ENCODE data around the gene COG5.

Gene COG5

DNA sequence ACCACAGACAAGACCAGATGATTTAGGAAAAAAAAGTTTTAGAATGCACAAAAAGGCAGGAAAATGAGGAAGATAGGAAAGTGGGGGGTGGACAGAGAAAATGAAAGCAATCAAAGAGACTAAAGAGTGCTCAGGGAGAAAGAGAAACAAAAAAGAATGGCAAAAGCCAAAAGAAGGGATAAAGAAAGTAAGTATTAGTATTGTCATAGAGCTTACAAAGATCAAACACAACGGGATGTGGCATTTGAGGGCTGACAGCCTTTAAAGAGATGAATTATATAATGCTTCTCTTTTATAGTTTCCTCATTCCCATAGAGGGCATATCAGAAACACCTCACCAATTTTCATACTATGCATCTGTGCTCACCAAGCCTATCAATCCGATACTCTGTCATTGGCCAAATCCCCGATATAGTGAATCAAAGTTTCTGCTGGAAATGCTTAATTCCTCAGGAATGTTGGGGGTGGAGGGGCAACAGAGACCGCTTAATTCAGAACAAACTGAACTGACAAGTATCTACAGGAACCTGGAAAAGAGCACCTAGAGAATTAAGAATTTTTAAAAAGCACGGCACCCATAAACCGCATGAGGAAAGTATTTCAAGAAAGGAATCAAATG lies 2.7 kb downstream of the COG5 start:
- Histone ChIP-seq H3K27ac (replicated peaks) (peak overlapping the region; percentile 25), H3K4me3 (replicated peaks; ENCODE audit: insufficient read depth, low read length) (peak overlapping the region; percentile 9; the same call in 1 of the 2 replicates), H3K27me3 (ENCODE audit: insufficient read depth, poor library complexity, severe bottlenecking) (no peaks in the 10 kb centered on the region)
- peak in 1 of 2 experiments; percentile 16 for DNase-seq (ENCODE audit: low read depth in 1 of 2, low spot score in 1 of 2)
- TF ChIP-seq GABPA (IDR thresholded peaks at IDR 0.05; ENCODE audit: low read depth) (no peak), POLR2AphosphoS5 (IDR thresholded peaks at IDR 0.05; ENCODE audit: low read depth) (no peak), SPI1 (IDR thresholded peaks at IDR 0.05; ENCODE audit: borderline replicate concordance, low read depth) (no peak)
- TF ChIP-seq, protein P1, sequence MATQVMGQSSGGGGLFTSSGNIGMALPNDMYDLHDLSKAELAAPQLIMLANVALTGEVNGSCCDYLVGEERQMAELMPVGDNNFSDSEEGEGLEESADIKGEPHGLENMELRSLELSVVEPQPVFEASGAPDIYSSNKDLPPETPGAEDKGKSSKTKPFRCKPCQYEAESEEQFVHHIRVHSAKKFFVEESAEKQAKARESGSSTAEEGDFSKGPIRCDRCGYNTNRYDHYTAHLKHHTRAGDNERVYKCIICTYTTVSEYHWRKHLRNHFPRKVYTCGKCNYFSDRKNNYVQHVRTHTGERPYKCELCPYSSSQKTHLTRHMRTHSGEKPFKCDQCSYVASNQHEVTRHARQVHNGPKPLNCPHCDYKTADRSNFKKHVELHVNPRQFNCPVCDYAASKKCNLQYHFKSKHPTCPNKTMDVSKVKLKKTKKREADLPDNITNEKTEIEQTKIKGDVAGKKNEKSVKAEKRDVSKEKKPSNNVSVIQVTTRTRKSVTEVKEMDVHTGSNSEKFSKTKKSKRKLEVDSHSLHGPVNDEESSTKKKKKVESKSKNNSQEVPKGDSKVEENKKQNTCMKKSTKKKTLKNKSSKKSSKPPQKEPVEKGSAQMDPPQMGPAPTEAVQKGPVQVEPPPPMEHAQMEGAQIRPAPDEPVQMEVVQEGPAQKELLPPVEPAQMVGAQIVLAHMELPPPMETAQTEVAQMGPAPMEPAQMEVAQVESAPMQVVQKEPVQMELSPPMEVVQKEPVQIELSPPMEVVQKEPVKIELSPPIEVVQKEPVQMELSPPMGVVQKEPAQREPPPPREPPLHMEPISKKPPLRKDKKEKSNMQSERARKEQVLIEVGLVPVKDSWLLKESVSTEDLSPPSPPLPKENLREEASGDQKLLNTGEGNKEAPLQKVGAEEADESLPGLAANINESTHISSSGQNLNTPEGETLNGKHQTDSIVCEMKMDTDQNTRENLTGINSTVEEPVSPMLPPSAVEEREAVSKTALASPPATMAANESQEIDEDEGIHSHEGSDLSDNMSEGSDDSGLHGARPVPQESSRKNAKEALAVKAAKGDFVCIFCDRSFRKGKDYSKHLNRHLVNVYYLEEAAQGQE (IDR thresholded peaks at IDR 0.05; ENCODE audit: insufficient replicate concordance, low read depth): no peak
- TF ChIP-seq, protein P2, sequence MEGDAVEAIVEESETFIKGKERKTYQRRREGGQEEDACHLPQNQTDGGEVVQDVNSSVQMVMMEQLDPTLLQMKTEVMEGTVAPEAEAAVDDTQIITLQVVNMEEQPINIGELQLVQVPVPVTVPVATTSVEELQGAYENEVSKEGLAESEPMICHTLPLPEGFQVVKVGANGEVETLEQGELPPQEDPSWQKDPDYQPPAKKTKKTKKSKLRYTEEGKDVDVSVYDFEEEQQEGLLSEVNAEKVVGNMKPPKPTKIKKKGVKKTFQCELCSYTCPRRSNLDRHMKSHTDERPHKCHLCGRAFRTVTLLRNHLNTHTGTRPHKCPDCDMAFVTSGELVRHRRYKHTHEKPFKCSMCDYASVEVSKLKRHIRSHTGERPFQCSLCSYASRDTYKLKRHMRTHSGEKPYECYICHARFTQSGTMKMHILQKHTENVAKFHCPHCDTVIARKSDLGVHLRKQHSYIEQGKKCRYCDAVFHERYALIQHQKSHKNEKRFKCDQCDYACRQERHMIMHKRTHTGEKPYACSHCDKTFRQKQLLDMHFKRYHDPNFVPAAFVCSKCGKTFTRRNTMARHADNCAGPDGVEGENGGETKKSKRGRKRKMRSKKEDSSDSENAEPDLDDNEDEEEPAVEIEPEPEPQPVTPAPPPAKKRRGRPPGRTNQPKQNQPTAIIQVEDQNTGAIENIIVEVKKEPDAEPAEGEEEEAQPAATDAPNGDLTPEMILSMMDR (IDR thresholded peaks at IDR 0.05; ENCODE audit: insufficient read depth, low read length): no peak

DNA sequence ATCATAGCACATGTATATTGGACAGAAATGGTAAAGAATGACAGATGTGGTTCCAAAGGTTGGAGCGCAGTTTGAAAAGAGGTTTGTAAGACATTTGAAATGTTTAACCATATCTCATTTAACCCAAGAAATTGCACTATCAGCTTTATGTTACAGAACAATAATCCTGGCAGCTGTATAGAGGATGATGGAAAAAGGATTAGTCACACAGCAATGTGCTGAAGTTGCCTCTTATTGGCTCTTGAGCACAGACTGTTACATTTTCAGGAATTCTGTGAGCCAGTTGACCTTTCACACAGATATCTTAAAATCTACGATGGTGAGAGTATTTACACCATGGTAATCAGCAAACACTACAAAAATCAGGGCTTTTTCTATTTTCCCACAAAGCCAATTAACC lies 3.9 kb downstream of the COG5 start:
- DNase-seq (ENCODE audit: low read depth in 1 of 2, low spot score in 1 of 2): no peak
- no peaks in the 10 kb centered on the region for H3K27me3 ChIP-seq (ENCODE audit: insufficient read depth, poor library complexity, severe bottlenecking)
- H3K4me3 ChIP-seq (replicated peaks; ENCODE audit: insufficient read depth, low read length): no peak overlapping the region
- no peak overlapping the region for H3K27ac ChIP-seq (replicated peaks)
- TF ChIP-seq, protein P1 (IDR thresholded peaks at IDR 0.05; ENCODE audit: insufficient replicate concordance, low read depth): no peak
- TF ChIP-seq POLR2AphosphoS5 (IDR thresholded peaks at IDR 0.05; ENCODE audit: low read depth) (no peak), GABPA (IDR thresholded peaks at IDR 0.05; ENCODE audit: low read depth) (no peak), SPI1 (IDR thresholded peaks at IDR 0.05; ENCODE audit: borderline replicate concordance, low read depth) (no peak)
- TF ChIP-seq, protein P2 (IDR thresholded peaks at IDR 0.05; ENCODE audit: insufficient read depth, low read length): no peak

DNA sequence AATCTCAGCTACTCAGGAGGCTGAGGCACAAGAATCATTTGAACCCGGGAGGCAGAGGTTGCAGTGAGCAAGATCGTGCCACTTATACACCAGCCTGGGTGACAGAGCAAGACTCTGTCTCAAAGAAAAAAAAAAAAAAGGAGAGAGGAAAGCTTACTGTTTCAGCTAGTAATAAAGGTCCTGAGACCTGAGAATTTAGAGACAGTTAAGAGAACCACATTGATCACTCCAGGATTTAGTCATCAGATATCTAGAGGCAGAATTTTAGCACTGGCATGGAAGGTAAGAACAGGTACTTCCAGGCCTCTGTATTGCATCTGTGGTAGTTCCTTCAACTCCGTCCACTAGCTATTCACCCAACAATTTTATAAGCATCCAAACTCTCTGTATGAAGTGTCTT lies 7.8 kb downstream of the COG5 start:
- TF ChIP-seq GABPA (IDR thresholded peaks at IDR 0.05; ENCODE audit: low read depth) (no peak), SPI1 (IDR thresholded peaks at IDR 0.05; ENCODE audit: borderline replicate concordance, low read depth) (no peak), POLR2AphosphoS5 (IDR thresholded peaks at IDR 0.05; ENCODE audit: low read depth) (no peak)
- TF ChIP-seq, protein P1 (IDR thresholded peaks at IDR 0.05; ENCODE audit: insufficient replicate concordance, low read depth): no peak
- TF ChIP-seq, protein P2 (IDR thresholded peaks at IDR 0.05; ENCODE audit: insufficient read depth, low read length): no peak
- H3K4me3 ChIP-seq (replicated peaks; ENCODE audit: insufficient read depth, low read length): no peak overlapping the region
- DNase-seq (ENCODE audit: low read depth in 1 of 2, low spot score in 1 of 2): no peak
- H3K27ac ChIP-seq (replicated peaks): no peak overlapping the region
- H3K27me3 ChIP-seq (ENCODE audit: insufficient read depth, poor library complexity, severe bottlenecking): no peaks in the 10 kb centered on the region
